Progenitor cell of endocrine pancreas (in vitro differentiated cells): ENCODE results near the gene NBEA. TPM values are rescaled to one million over a fixed set of nuclear protein-coding genes. Genes with fewer than 3 reads are reported as not detected.

ENCODE experiments used
- DNase-seq: peaks from one replicate; pipeline ENCODE4 v3.0.0; 2021; ENCODE audit warnings: low spot score; ENCODE audit not compliant: unreplicated experiment
- H3K27ac Mint-ChIP-seq: 2 replicates; pipeline ENCODE4 v1.8.0; 2021; ENCODE audit warnings: mild to moderate bottlenecking, moderate library complexity, mixed read lengths
- H3K27me3 Mint-ChIP-seq: 2 replicates; pipeline ENCODE4 v1.8.0; 2021; ENCODE audit warnings: mixed read lengths
- H3K36me3 Mint-ChIP-seq: 2 replicates; pipeline ENCODE4 v1.8.0; 2022; ENCODE audit warnings: mixed read lengths; ENCODE audit not compliant: insufficient read depth
- H3K4me1 Mint-ChIP-seq: 2 replicates; pipeline ENCODE4 v1.8.0; 2021; ENCODE audit warnings: low read depth, mixed read lengths
- H3K4me3 Mint-ChIP-seq: 2 replicates; pipeline ENCODE4 v1.8.0; 2021; ENCODE audit warnings: low read depth, mild to moderate bottlenecking, moderate library complexity, mixed read lengths
- H3K9me3 Mint-ChIP-seq: 2 replicates; pipeline ENCODE4 v1.8.0; 2021; ENCODE audit warnings: low read depth, mixed read lengths
- CTCF ChIP-seq: fragments of 200-600 bp; sonication (generic); IDR thresholded peaks from one replicate; pipeline ENCODE4 v1.5.0; 2021; ENCODE audit warnings: antibody characterized with exemption, mild to moderate bottlenecking; ENCODE audit not compliant: unreplicated experiment
- total RNA-seq: library from RNA; stranded (reverse); gene quantifications from 2 replicates; pipeline ENCODE4 v1.2.1, GENCODE V29; 2021

The NBEA gene
- total RNA-seq, 1 donor from 2014 or later = 21.7 TPM

- TF ChIP-seq CTCF = no peak
- no peak overlapping the region for H3K27ac Mint-ChIP-seq
- H3K4me1 Mint-ChIP-seq = peaks cover 3% of the 10 kb centered on the region
- H3K36me3 Mint-ChIP-seq = no peaks in the 10 kb centered on the region
- H3K4me3 Mint-ChIP-seq = no peak overlapping the region
- H3K9me3 Mint-ChIP-seq = no peaks in the 10 kb centered on the region
- H3K27me3 Mint-ChIP-seq = no peaks in the 10 kb centered on the region
- no peak for DNase-seq
Measured at GRCh38 chr13:35631666-35632065, 689.6 kb downstream of the NBEA start.

- H3K27ac Mint-ChIP-seq = no peak overlapping the region
- peaks cover 2% of the 10 kb centered on the region for H3K4me1 Mint-ChIP-seq
- H3K36me3 Mint-ChIP-seq = no peaks in the 10 kb centered on the region
- H3K4me3 Mint-ChIP-seq = no peak overlapping the region
- no peak for TF ChIP-seq CTCF
- no peak for DNase-seq
- no peaks in the 10 kb centered on the region for H3K9me3 Mint-ChIP-seq
- no peaks in the 10 kb centered on the region for H3K27me3 Mint-ChIP-seq
Measured at GRCh38 chr13:35643625-35644024, 701.6 kb downstream of the NBEA start.

DNA sequence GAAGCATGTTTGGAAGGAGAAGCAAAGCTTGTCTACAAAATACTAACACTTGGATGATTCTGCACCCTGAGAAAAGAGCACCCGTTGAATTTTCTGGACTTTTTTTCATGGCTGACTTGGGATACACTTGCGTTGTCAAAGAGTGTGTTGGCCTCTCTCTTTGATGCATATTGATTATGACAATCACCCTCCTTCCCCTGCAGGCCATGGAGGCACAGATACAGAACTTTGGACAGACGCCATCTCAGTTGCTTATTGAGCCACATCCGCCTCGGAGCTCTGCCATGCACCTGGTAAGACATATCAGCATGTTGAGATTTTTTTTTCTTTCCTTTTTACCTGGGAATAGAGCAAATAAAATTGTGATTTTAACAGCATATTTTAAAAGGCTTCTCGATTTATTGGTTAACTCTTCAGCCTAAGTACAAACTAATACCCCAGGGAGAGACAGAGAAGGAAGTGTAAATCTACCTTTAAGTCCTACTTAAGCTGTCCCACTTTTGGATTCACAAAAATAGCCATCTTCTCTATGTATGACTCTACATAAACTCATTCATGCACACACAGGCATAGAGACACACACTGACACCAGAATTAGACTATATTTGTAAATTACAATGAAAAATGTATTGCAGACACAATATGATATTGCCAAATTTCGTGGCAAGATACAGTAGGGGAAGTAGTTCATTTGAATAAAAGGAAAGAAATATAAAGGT lies 704.1 kb downstream of the NBEA start:
- no peak for TF ChIP-seq CTCF
- Mint-ChIP-seq H3K4me3 (no peak overlapping the region), H3K27ac (no peak overlapping the region), H3K36me3 (peaks cover under 1% of the 10 kb centered on the region), H3K4me1 (peaks cover 4% of the 10 kb centered on the region), H3K9me3 (no peaks in the 10 kb centered on the region), H3K27me3 (no peaks in the 10 kb centered on the region)
- no peak for DNase-seq

GRCh38 chr13:35648201-35648600 lies 706.1 kb downstream of the NBEA start:
- no peak for TF ChIP-seq CTCF
- DNase-seq = no peak
- Mint-ChIP-seq H3K4me1 (peaks cover 6% of the 10 kb centered on the region), H3K9me3 (no peaks in the 10 kb centered on the region), H3K27me3 (no peaks in the 10 kb centered on the region), H3K36me3 (peaks cover 4% of the 10 kb centered on the region), H3K4me3 (no peak overlapping the region), H3K27ac (no peak overlapping the region)

DNA sequence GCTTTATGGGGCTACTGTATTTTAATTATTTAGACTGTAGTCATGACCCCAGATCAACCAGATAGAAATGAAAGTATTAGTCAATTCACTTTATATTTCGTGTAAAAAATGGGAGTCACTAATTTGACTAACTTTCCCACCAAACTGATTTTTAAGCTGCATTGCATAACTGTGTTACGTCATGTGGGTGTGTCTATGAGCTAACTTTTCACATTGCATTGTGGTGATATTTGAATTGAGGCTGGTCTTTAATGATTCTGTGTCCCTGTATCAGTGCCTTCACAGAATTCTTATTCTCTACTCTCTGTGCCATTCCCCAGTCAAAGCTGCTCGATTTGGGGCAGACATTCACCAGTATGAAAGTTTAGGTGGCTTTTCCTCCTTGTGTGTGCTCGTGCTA lies 707.1 kb downstream of the NBEA start:
- TF ChIP-seq CTCF = no peak
- Mint-ChIP-seq H3K27ac (no peak overlapping the region), H3K36me3 (peaks cover 5% of the 10 kb centered on the region), H3K9me3 (no peaks in the 10 kb centered on the region), H3K4me1 (peaks cover 4% of the 10 kb centered on the region), H3K27me3 (no peaks in the 10 kb centered on the region), H3K4me3 (no peak overlapping the region)
- DNase-seq = no peak
